Measurements from ENCODE around the gene GAS7. TPM values are rescaled to one million over a fixed set of nuclear protein-coding genes. Genes with fewer than 3 reads are reported as not detected.

The GAS7 gene
- total RNA-seq, 6 donors from 2014 or later = 19.9 to 87.1 (median 41.5) TPM

DNA sequence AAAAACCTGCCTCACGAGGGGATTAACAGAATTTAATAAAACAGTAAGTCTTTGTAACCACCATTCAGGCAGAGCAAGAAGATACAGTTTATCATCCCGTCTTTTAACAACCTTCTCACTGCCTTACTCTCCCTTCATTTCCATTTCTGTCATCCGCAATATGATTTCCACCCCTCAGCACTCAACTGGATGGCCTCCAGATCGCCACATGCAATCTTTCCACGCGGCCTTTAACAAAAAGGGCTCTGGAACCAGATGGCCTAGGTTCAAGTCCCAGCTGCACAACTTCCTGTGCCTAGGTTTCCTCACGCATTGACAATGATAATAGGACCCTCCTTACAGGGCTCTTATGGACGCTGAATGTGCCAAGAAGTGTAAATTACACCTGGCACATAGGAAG, 103.6 kb downstream of the GAS7 start:
- no peak overlapping the region for H3K27ac ChIP-seq
- peak in 1 of 2 donors; percentile 6 for ATAC-seq (ENCODE audit: low FRiP score in 2 of 2)
- TF ChIP-seq POLR2AphosphoS5 (IDR thresholded peaks at IDR 0.05) = no peak
- TF ChIP-seq POLR2A (IDR thresholded peaks at IDR 0.05) = no peak
- no peak for TF ChIP-seq EP300 (IDR thresholded peaks at IDR 0.05)
- TF ChIP-seq, protein P1, sequence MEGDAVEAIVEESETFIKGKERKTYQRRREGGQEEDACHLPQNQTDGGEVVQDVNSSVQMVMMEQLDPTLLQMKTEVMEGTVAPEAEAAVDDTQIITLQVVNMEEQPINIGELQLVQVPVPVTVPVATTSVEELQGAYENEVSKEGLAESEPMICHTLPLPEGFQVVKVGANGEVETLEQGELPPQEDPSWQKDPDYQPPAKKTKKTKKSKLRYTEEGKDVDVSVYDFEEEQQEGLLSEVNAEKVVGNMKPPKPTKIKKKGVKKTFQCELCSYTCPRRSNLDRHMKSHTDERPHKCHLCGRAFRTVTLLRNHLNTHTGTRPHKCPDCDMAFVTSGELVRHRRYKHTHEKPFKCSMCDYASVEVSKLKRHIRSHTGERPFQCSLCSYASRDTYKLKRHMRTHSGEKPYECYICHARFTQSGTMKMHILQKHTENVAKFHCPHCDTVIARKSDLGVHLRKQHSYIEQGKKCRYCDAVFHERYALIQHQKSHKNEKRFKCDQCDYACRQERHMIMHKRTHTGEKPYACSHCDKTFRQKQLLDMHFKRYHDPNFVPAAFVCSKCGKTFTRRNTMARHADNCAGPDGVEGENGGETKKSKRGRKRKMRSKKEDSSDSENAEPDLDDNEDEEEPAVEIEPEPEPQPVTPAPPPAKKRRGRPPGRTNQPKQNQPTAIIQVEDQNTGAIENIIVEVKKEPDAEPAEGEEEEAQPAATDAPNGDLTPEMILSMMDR (IDR thresholded peaks at IDR 0.05) = no peak

DNA sequence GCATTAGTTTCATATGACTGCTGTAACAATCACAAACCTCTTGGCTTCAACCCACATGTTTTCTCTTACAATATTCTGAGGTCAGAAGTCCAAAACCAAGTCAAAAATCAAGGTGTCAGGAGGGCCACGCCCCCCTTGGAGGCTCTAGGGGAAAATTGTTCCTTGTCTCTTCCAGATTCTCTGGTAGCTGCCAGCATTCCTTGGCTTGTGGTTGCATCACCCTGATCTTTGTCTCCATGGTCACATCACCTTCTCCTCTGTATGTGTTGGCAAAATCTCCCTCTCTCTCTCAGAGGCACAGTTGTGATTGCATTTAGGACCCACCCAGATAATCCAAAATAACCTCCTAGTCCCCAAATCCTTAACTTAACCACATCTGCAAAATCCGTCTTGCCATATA, 105.8 kb downstream of the GAS7 start:
- no peaks in the 10 kb centered on the region for H3K36me3 ChIP-seq
- 81 to 87% methylated on average over 2 of the region's 2 CpGs for WGBS, 2 donors
- no peak for ATAC-seq (ENCODE audit: low FRiP score in 2 of 2)
- TF ChIP-seq POLR2AphosphoS5 (IDR thresholded peaks at IDR 0.05) (no peak), EP300 (IDR thresholded peaks at IDR 0.05) (no peak), POLR2A (IDR thresholded peaks at IDR 0.05) (no peak)
- TF ChIP-seq, protein P1 (IDR thresholded peaks at IDR 0.05) = no peak
- peaks cover 0 to 5% (median 0%) of the 10 kb centered on the region in 4 donors for H3K4me1 ChIP-seq
- H3K27ac ChIP-seq = no peak overlapping the region
- no peak overlapping the region for H3K4me3 ChIP-seq
- peaks cover 0 to 5% (median 0%) of the 10 kb centered on the region in 4 donors for H3K9me3 ChIP-seq
- DNase-seq = no peak
- H3K27me3 ChIP-seq = no peaks in the 10 kb centered on the region

More for the DNA sequence above, 103.6 kb downstream of the GAS7 start:
- WGBS, 2 donors = 72 to 77% methylated on average over 8 of the region's 8 CpGs
- no peak overlapping the region for H3K4me3 ChIP-seq
- peaks cover 0 to 2% (median 0%) of the 10 kb centered on the region in 4 donors for H3K4me1 ChIP-seq
- H3K27me3 ChIP-seq = no peaks in the 10 kb centered on the region
- peaks cover 0 to 5% (median 0%) of the 10 kb centered on the region in 4 donors for H3K9me3 ChIP-seq
- H3K36me3 ChIP-seq = no peaks in the 10 kb centered on the region
- no peak for DNase-seq

DNA sequence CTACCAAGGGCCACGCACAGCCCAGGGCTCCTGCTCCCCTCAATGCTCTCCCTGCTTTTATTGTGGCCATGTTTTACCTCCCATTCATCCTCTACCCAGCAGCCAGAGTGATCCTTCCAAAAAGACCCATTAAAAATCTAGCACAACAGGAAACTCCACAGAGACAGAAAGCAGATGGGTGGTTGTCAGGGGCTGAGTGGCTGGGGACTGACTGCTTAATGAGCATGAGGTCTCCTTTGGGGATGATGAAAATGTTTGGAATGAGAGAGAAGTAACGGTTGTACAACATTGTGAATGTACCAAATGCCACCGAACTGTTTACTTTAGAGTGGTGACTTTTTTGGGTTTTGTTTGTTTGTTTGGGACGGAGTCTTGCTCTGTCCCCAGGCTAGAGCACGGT, 107.4 kb downstream of the GAS7 start:
- 62 to 64% methylated on average over 5 of the region's 5 CpGs for WGBS, 2 donors
- Histone ChIP-seq H3K4me1 (peaks cover 0 to 7% (median 6%) of the 10 kb centered on the region in 4 donors), H3K4me3 (no peak overlapping the region), H3K36me3 (no peaks in the 10 kb centered on the region), H3K27ac (no peak overlapping the region), H3K27me3 (no peaks in the 10 kb centered on the region), H3K9me3 (peaks cover 0 to 5% (median 0%) of the 10 kb centered on the region in 4 donors)
- ATAC-seq (ENCODE audit: low FRiP score in 2 of 2) = no peak
- no peak for TF ChIP-seq POLR2A (IDR thresholded peaks at IDR 0.05)
- no peak for TF ChIP-seq EP300 (IDR thresholded peaks at IDR 0.05)
- TF ChIP-seq, protein P1 (IDR thresholded peaks at IDR 0.05) = no peak
- TF ChIP-seq POLR2AphosphoS5 (IDR thresholded peaks at IDR 0.05) = no peak
- DNase-seq = no peak

DNA sequence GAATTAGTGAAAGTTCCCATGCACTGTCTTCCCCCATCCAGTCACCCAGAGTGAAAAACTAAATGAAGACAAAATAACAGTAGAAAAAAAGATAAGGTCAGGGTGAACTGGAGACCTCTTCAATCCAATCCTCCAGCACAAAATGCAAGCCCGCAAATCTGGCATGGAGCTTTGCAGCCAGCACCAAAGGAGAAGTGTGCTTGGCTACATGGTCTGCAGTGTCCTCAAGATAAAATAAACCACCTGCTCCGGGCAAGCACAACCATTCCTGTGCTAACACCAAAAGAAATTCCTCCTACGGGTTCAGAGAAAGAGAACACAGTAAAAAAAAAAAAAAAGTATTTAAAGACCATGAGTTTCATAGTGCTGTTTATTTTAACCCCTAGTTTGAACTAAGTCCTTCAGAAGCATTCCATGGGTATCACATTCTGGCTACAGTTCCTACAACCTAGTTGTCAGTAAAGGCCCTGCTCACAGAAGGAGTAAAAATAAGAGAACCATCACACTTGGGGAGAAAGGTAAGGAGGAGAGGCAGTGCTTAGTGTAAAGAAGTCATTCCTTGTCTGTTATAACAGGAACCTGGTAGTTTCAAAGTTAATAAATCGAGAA, 109.1 kb downstream of the GAS7 start:
- DNase-seq (no peak), ATAC-seq (ENCODE audit: low FRiP score in 2 of 2) (no peak)
- TF ChIP-seq, protein P1 (IDR thresholded peaks at IDR 0.05) = no peak
- TF ChIP-seq POLR2AphosphoS5 (IDR thresholded peaks at IDR 0.05) (no peak), POLR2A (IDR thresholded peaks at IDR 0.05) (no peak), EP300 (IDR thresholded peaks at IDR 0.05) (no peak)
- no peak overlapping the region for H3K4me3 ChIP-seq
- peaks cover 0 to 5% (median 0%) of the 10 kb centered on the region in 4 donors for H3K9me3 ChIP-seq
- 58 to 61% methylated on average over 4 of the region's 4 CpGs for WGBS, 2 donors
- no peak overlapping the region for H3K27ac ChIP-seq
- peaks cover 0 to 10% (median 6%) of the 10 kb centered on the region in 4 donors for H3K4me1 ChIP-seq
- no peaks in the 10 kb centered on the region for H3K27me3 ChIP-seq
- H3K36me3 ChIP-seq = no peaks in the 10 kb centered on the region

DNA sequence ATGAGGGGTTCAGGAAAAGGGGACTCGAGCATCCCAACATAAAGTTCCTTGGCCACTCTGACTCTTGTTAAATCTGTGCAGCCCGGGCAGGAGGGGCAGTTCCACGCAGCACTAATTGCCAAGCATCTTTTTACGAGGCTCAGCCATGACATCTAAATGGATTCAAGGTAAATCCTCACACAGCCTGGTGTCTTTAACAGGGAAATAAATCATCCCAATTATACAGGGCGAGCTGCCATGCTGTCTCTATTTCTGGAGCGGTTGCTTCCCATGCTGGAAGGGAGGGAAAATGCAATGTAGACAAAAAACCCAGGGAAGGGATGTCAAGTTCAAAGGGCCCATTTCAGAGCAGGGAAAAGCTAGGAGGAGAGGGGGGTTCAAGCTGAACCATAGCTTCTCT, 110.0 kb downstream of the GAS7 start:
- 76 to 81% methylated on average over 6 of the region's 6 CpGs for WGBS, 2 donors

More for the DNA sequence above, 110.0 kb downstream of the GAS7 start:
- H3K4me1 ChIP-seq = peaks cover 0 to 10% (median 6%) of the 10 kb centered on the region in 4 donors
- no peaks in the 10 kb centered on the region for H3K36me3 ChIP-seq
- TF ChIP-seq, protein P1 (IDR thresholded peaks at IDR 0.05) = no peak
- TF ChIP-seq EP300 (IDR thresholded peaks at IDR 0.05) = no peak
- TF ChIP-seq POLR2A (IDR thresholded peaks at IDR 0.05) = no peak
- TF ChIP-seq POLR2AphosphoS5 (IDR thresholded peaks at IDR 0.05) = no peak
- ATAC-seq (ENCODE audit: low FRiP score in 2 of 2) = no peak
- peaks cover 0 to 10% (median under 1%) of the 10 kb centered on the region in 4 donors for H3K9me3 ChIP-seq
- H3K4me3 ChIP-seq = no peak overlapping the region
- no peak overlapping the region for H3K27ac ChIP-seq
- no peak for DNase-seq
- H3K27me3 ChIP-seq = no peaks in the 10 kb centered on the region
